Panc1 (cell line): ENCODE results near the gene MYO5B. TPM values are rescaled to one million over a fixed set of nuclear protein-coding genes. Genes with fewer than 3 reads are reported as not detected.

Source experiments
- ATAC-seq: fragments of 200-7000 bp; cut with Tn5 transposase; 2 replicates; pipeline ENCODE4 v1.9.1; 2020; ENCODE audit warnings: mild to moderate bottlenecking, moderate library complexity
- BruUV-seq: library from RNA; stranded (reverse); fragments of 400-500 nt; replicated peaks from 2 replicates; lab custom pipeline; 2021; lab: Mats Ljungman, UMichigan
- CTCF ChIA-PET: fragments of 300-600 bp; sonication (Branson Sonifier 250); formaldehyde crosslinking; loops from one replicate; lab custom pipeline; 2022; ENCODE audit warnings: antibody characterized with exemption; lab: Charles Lee
- POLR2A ChIA-PET: fragments of 300-600 bp; sonication (Branson Sonifier 250); formaldehyde crosslinking; loops from one replicate; lab custom pipeline; 2022; ENCODE audit warnings: antibody characterized with exemption; lab: Charles Lee
- DNase-seq: peaks from one replicate; pipeline ENCODE4 v3.0.0-alpha.2; 2010; ENCODE audit warnings: low read depth, low spot score
- H3K27ac ChIP-seq: 2 replicates; pipeline ENCODE4 v1.5.1; 2011; ENCODE audit warnings: mild to moderate bottlenecking, low read length, inconsistent platforms
- H3K27me3 ChIP-seq: fragments of 200-500 bp; sonication (Bioruptor generic); 2 replicates; pipeline ENCODE4 v1.6.0; 2014; ENCODE audit warnings: low read length, inconsistent platforms; ENCODE audit not compliant: control insufficient read depth, insufficient read depth
- H3K36me3 ChIP-seq: fragments of 200-500 bp; sonication (Bioruptor generic); 2 replicates; pipeline ENCODE4 v1.5.1; 2014; ENCODE audit warnings: inconsistent platforms, mild to moderate bottlenecking, low read length, moderate library complexity; ENCODE audit not compliant: control insufficient read depth, insufficient read depth
- H3K4me1 ChIP-seq: 2 replicates; pipeline ENCODE4 v1.5.1; 2011; ENCODE audit warnings: inconsistent platforms, mild to moderate bottlenecking, low read length, moderate library complexity; ENCODE audit not compliant: control insufficient read depth, insufficient read depth
- H3K4me3 ChIP-seq, 2 experiments: 2 replicates each; pipeline ENCODE4 v1.5.1; 2011 to 2012; ENCODE audit warnings: low read depth in 2 of 2, low read length in 2 of 2, mild to moderate bottlenecking in 2 of 2, inconsistent platforms in 1 of 2, moderate library complexity in 1 of 2
- H3K9me3 ChIP-seq: fragments of 200-500 bp; sonication (Bioruptor generic); 2 replicates; pipeline ENCODE4 v1.5.1; 2014; ENCODE audit warnings: low read depth, mild to moderate bottlenecking, inconsistent platforms, low read length, moderate library complexity; ENCODE audit not compliant: control insufficient read depth, insufficient read depth
- POLR2AphosphoS5 ChIP-seq: IDR thresholded peaks from 2 replicates; pipeline ENCODE4 v1.6.1; 2012; ENCODE audit warnings: mild to moderate bottlenecking, low read depth, low read length, moderate library complexity
- SIN3A ChIP-seq: IDR thresholded peaks from 2 replicates; pipeline ENCODE4 v1.6.1; 2012; ENCODE audit warnings: low read depth, mild to moderate bottlenecking, low read length, moderate library complexity, borderline replicate concordance; ENCODE audit not compliant: insufficient read depth
- TCF7L2 ChIP-seq: IDR thresholded peaks from 2 replicates; pipeline ENCODE4 v1.6.1; 2011; ENCODE audit warnings: mild to moderate bottlenecking, low read depth, low read length, inconsistent platforms
- in situ Hi-C: cut with HindIII; loops from 2 replicates; pipeline ENCODE4 v1.10.0; 2016; ENCODE audit warnings: low sequenced_read_pairs, low pct_unique_long_range_greater_than_20kb
- intact Hi-C: fragments of 100-400 bp; cut with micrococcal nuclease; formaldehyde crosslinking; loops from one replicate; pipeline ENCODE4 v1.10.0; 2022; ENCODE audit not compliant: unreplicated experiment
- total RNA-seq: library from RNA; stranded (reverse); gene quantifications from one replicate; pipeline ENCODE4 v1.2.1, GENCODE V29; 2021; ENCODE audit not compliant: unreplicated experiment
- TF ChIP-seq, protein P1 (sequence below), 2 experiments: IDR thresholded peaks; 2 replicates each; pipeline ENCODE4 v1.6.1; 2011 to 2012; ENCODE audit warnings: low read depth in 2 of 2, control low read depth in 1 of 2, low read length in 1 of 2, mild to moderate bottlenecking in 1 of 2, moderate library complexity in 1 of 2; ENCODE audit not compliant: insufficient read depth in 1 of 2
- TF ChIP-seq, protein P2 (sequence below): fragments of 450-650 bp; IDR thresholded peaks from 2 replicates; pipeline ENCODE4 v1.5.1; 2017; ENCODE audit warnings: mild to moderate bottlenecking

The MYO5B gene
- total RNA-seq, 1 experiment from 2014 or later, result 0.31 TPM

DNA sequence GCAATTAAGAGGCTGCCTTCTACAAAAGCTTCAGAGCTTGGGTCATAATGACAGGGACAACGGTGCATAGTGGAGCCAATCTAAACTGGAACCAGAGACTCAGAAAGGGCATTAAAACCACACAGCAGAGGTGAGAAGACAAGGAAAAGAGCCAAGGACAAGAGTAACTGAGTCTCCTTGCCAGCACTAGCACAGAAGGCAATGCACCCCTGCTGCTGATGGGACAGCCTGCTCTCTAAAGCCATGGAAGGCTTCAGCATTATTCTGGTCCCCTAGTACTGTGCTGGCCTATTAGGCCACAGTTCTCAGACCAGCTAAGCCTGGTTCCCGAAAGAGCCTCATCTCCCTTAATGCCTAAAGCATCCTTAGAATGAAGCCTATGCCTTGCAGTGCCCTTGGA lies 15.5 kb downstream of the MYO5B start:
- POLR2A ChIA-PET, result no interaction called here
- ATAC-seq, result no peak
- TF ChIP-seq, protein P1, sequence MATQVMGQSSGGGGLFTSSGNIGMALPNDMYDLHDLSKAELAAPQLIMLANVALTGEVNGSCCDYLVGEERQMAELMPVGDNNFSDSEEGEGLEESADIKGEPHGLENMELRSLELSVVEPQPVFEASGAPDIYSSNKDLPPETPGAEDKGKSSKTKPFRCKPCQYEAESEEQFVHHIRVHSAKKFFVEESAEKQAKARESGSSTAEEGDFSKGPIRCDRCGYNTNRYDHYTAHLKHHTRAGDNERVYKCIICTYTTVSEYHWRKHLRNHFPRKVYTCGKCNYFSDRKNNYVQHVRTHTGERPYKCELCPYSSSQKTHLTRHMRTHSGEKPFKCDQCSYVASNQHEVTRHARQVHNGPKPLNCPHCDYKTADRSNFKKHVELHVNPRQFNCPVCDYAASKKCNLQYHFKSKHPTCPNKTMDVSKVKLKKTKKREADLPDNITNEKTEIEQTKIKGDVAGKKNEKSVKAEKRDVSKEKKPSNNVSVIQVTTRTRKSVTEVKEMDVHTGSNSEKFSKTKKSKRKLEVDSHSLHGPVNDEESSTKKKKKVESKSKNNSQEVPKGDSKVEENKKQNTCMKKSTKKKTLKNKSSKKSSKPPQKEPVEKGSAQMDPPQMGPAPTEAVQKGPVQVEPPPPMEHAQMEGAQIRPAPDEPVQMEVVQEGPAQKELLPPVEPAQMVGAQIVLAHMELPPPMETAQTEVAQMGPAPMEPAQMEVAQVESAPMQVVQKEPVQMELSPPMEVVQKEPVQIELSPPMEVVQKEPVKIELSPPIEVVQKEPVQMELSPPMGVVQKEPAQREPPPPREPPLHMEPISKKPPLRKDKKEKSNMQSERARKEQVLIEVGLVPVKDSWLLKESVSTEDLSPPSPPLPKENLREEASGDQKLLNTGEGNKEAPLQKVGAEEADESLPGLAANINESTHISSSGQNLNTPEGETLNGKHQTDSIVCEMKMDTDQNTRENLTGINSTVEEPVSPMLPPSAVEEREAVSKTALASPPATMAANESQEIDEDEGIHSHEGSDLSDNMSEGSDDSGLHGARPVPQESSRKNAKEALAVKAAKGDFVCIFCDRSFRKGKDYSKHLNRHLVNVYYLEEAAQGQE (IDR thresholded peaks at IDR 0.05; ENCODE audit: insufficient read depth in 1 of 2, low read depth in 2 of 2, low read length in 1 of 2), result no peak
- no peak for TF ChIP-seq POLR2AphosphoS5
- TF ChIP-seq SIN3A, result no peak
- TF ChIP-seq, protein P2, sequence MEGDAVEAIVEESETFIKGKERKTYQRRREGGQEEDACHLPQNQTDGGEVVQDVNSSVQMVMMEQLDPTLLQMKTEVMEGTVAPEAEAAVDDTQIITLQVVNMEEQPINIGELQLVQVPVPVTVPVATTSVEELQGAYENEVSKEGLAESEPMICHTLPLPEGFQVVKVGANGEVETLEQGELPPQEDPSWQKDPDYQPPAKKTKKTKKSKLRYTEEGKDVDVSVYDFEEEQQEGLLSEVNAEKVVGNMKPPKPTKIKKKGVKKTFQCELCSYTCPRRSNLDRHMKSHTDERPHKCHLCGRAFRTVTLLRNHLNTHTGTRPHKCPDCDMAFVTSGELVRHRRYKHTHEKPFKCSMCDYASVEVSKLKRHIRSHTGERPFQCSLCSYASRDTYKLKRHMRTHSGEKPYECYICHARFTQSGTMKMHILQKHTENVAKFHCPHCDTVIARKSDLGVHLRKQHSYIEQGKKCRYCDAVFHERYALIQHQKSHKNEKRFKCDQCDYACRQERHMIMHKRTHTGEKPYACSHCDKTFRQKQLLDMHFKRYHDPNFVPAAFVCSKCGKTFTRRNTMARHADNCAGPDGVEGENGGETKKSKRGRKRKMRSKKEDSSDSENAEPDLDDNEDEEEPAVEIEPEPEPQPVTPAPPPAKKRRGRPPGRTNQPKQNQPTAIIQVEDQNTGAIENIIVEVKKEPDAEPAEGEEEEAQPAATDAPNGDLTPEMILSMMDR, result no peak
- TF ChIP-seq TCF7L2, result no peak
- Histone ChIP-seq H3K9me3 (no peaks in the 10 kb centered on the region), H3K27me3 (no peaks in the 10 kb centered on the region; the same call in 1 of the 2 replicates), H3K27ac (no peak overlapping the region), H3K36me3 (no peaks in the 10 kb centered on the region), H3K4me1 (no peaks in the 10 kb centered on the region), H3K4me3 (no peak overlapping the region)
- in situ Hi-C loops, result no loop called here
- no TSS peak for BruUV-seq
- no peak for DNase-seq
- intact Hi-C loops, result no loop called here
- CTCF ChIA-PET, result no interaction called here

DNA sequence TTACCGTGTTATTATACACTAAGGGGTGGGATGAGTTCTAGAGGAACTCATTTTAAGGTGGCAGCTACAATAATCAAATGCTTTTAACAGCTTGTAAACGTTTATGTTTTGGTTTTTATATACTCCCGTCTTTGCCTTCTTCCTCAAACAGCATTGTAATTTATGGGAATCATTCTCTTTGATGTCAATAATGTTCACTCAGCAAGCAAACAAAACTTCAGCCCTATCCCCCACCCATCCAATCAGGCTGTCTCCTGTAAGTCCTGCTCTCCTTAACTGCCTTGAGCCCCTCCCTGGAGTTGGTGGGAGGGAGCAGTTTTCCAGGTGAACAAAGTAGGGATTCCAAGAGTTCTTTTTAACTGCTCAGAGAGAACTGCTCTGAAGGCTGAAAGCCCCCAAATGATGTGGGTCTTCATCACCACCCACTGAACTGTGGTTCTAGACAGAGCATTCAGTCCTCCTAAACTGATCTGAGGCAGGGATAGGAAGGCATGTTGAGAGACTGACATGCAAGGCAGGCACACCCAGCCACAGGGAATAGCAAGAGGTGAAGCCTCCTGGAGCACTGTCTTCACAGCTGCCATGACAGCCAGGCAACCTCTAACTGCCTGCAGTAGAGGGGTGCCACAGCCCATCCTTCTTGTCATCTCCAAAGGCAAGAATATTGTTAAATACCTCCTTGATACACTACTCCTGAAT lies 17.5 kb downstream of the MYO5B start:
- ATAC-seq, result no peak
- no peak overlapping the region for H3K27ac ChIP-seq
- no peak for DNase-seq
- no peaks in the 10 kb centered on the region; the same call in 1 of the 2 replicates for H3K27me3 ChIP-seq
- H3K36me3 ChIP-seq, result no peaks in the 10 kb centered on the region
- POLR2A ChIA-PET, result no interaction called here
- intact Hi-C loops, result no loop called here
- TF ChIP-seq POLR2AphosphoS5 (no peak), TCF7L2 (no peak), SIN3A (no peak)
- TF ChIP-seq, protein P2, result no peak
- TF ChIP-seq, protein P1 (IDR thresholded peaks at IDR 0.05; ENCODE audit: insufficient read depth in 1 of 2, low read depth in 2 of 2, low read length in 1 of 2), result no peak
- CTCF ChIA-PET, result no interaction called here
- no peak overlapping the region for H3K4me3 ChIP-seq
- in situ Hi-C loops, result no loop called here
- no peaks in the 10 kb centered on the region for H3K9me3 ChIP-seq
- H3K4me1 ChIP-seq, result no peaks in the 10 kb centered on the region
- BruUV-seq, result no TSS peak
